GM20431 (cell line): ENCODE data around the gene SEPTIN1.

Experiments
- in situ Hi-C: fragments of 300-500 bp; cut with MseI, MboI; formaldehyde crosslinking; loops from one replicate; pipeline ENCODE4 v1.15.0; 2020; ENCODE audit warnings: low sequenced_read_pairs; ENCODE audit not compliant: unreplicated experiment

Gene SEPTIN1

GRCh38 chr16:30378236-30379157, 3.9 kb downstream of the SEPTIN1 start:
- in situ Hi-C loops, result no loop called here

- in situ Hi-C loops, result no loop called here
Observed at GRCh38 chr16:30377812-30378235, 4.5 kb downstream of the SEPTIN1 start.

GRCh38 chr16:30377050-30377811, 5.1 kb downstream of the SEPTIN1 start:
- in situ Hi-C loops, result no loop called here

- in situ Hi-C loops, result no loop called here
Observed at GRCh38 chr16:30376461-30376902, 5.9 kb downstream of the SEPTIN1 start.

- in situ Hi-C loops, result no loop called here
Observed at GRCh38 chr16:30375864-30376263, 6.5 kb downstream of the SEPTIN1 start.

- in situ Hi-C loops, result loop anchor here (25.0 kb wide), 1 partner anchor 262 kb away; the partner anchor contains the start of genes GDPD3 and MAPK3
Observed at GRCh38 chr16:30374538-30374937, 7.8 kb downstream of the SEPTIN1 start, which contains the start of gene MYL11. Gene MYL11 (plus strand): TSS chr16:30374802. CDS start chr16:30374858, 56 bp downstream.

GRCh38 chr16:30372725-30373124, 9.6 kb downstream of the SEPTIN1 start:
- in situ Hi-C loops, result loop anchor here (25.0 kb wide), 1 partner anchor 260 kb away; the partner anchor contains the start of genes GDPD3 and MAPK3

- in situ Hi-C loops, result loop anchor here (25.0 kb wide), 1 partner anchor 260 kb away; the partner anchor contains the start of genes GDPD3 and MAPK3
Observed at GRCh38 chr16:30372038-30372712, 10.2 kb downstream of the SEPTIN1 start.

- in situ Hi-C loops, result loop anchor here (25.0 kb wide), 1 partner anchor 259 kb away; the partner anchor contains the start of genes GDPD3 and MAPK3
Observed at GRCh38 chr16:30371248-30371816, 11.0 kb downstream of the SEPTIN1 start.

GRCh38 chr16:30370456-30371247, 11.7 kb downstream of the SEPTIN1 start, which contains the start of gene TBC1D10B:
Gene TBC1D10B (minus strand): TSS chr16:30370494. CDS start chr16:30370183, 311 bp downstream.
- in situ Hi-C loops, result loop anchor here (25.0 kb wide), 1 partner anchor 258 kb away; the partner anchor contains the start of genes GDPD3 and MAPK3

- in situ Hi-C loops, result loop anchor here (25.0 kb wide), 1 partner anchor 258 kb away; the partner anchor contains the start of genes GDPD3 and MAPK3
Observed at GRCh38 chr16:30369938-30370455, 12.4 kb downstream of the SEPTIN1 start.

GRCh38 chr16:30369091-30369937, 13.0 kb downstream of the SEPTIN1 start:
- in situ Hi-C loops, result loop anchor here (25.0 kb wide), 1 partner anchor 257 kb away; the partner anchor contains the start of genes GDPD3 and MAPK3

- in situ Hi-C loops, result loop anchor here (25.0 kb wide), 1 partner anchor 256 kb away; the partner anchor contains the start of genes GDPD3 and MAPK3
Observed at GRCh38 chr16:30368792-30369090, 13.6 kb downstream of the SEPTIN1 start.

- in situ Hi-C loops, result loop anchor here (25.0 kb wide), 1 partner anchor 256 kb away; the partner anchor contains the start of genes GDPD3 and MAPK3
Observed at GRCh38 chr16:30368122-30368791, 14.1 kb downstream of the SEPTIN1 start.

- in situ Hi-C loops, result loop anchor here (25.0 kb wide), 1 partner anchor 255 kb away; the partner anchor contains the start of genes GDPD3 and MAPK3
Observed at GRCh38 chr16:30367349-30368009, 14.9 kb downstream of the SEPTIN1 start.

- in situ Hi-C loops, result loop anchor here (25.0 kb wide), 1 partner anchor 254 kb away; the partner anchor contains the start of genes GDPD3 and MAPK3
Observed at GRCh38 chr16:30366511-30366910, 15.8 kb downstream of the SEPTIN1 start.
